GM18526 (cell line): ENCODE data around the gene CDH12.

Source experiments
- POLR2A ChIP-seq: IDR thresholded peaks from 3 replicates; pipeline ENCODE4 v1.6.1; 2011; ENCODE audit not compliant: insufficient read length; ENCODE audit errors: extremely low read depth

The CDH12 gene

DNA sequence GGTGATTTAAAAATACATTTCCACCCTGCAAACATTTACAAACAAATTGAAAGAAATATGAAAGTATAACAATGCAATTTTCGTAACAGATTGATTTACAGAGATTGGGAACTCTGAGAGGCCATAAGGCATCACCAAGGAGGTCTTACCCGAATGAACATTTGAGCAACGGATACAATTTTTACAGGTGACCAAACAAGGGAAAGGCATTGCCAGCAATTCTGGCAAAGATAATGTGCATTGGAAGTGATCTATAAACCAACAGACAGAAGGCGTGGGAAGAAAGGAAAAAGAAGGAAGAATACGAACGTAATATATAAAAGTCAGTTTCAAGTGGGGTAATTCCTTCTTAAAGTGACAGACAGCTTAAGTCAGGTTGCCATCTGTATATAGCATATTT lies 295.9 kb downstream of the CDH12 start:
- TF ChIP-seq POLR2A = no peak

- no peak for TF ChIP-seq POLR2A
These were observed 298.7 kb downstream of the CDH12 start for GRCh38 chr5:22554475-22554874.

DNA sequence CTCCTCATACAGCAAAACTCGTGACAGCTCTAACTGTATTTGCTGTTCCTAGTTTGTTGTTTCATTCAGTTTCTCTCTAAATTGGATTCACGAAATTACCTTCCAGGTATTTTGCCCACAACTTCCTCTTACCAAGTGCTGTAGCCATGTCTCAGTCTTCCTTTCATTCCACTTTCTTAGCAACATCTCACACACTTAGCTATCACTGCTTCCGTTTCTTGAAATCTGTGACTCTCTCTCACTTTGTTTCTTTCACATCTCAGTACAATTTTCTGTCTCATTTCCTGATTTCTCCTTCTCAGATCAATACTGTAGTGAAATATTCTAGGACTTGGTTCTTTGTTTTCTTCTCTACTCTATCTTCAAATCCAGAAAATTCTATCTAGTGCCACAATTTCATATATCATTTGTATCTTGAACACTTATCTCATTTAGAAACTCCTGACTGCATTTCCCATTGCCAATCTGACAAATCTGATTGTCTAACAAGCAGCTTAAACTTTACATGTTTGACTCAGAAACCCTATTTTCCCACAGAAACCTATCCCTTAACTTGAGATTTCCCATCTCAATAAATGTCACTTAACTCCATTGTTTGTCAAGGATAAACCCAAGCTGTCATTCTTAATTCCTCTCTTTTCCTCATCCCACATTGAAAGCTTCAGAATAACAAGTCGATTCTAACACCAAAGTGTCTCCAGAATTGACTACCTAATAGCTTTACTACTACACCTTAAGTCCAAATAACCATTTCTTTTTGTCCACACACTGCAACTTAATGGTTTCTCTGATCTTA lies 303.1 kb downstream of the CDH12 start:
- TF ChIP-seq POLR2A = no peak

- TF ChIP-seq POLR2A = no peak
These were observed 310.8 kb downstream of the CDH12 start for GRCh38 chr5:22542340-22542739.

GRCh38 chr5:22541037-22541436 lies 312.1 kb downstream of the CDH12 start:
- no peak for TF ChIP-seq POLR2A

DNA sequence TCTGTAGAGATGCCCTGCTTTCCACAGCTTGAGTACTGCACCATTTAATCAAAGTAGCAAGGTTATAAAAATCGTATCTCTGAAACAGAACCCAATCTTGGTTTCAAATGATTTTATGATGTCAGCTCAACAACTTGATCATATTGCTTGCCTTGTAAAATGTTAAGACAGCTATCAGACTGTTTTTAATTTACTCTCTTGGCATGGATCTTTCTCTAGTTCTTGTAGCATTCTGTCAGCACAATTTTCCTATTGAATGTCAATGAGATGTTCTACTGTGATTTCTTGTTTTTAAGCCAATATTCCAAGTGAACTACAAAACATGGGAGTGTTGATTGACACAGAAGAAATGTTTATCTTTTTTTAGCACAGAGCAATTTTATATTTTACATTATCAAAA lies 313.4 kb downstream of the CDH12 start:
- no peak for TF ChIP-seq POLR2A

- TF ChIP-seq POLR2A = no peak
These were observed 321.2 kb downstream of the CDH12 start for GRCh38 chr5:22531986-22532385.

DNA sequence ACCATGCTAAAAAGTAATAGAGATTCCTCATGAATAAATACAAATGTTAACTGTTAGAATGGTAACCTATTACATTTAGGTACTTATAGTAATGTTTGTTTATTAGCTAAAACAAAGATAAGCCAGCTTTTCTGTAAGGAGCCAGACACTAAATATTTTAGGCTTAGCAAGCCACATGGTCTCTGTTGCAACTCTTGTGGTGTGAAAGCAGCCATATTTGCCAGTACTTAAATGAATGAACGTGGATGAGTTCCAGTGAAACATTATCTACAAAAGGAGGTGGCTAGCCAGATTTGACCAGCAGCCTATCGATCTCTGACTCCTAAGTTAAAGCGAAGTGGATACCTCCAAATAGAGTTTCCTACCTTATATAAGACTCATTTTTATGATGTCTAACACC lies 331.6 kb downstream of the CDH12 start:
- TF ChIP-seq POLR2A = no peak

DNA sequence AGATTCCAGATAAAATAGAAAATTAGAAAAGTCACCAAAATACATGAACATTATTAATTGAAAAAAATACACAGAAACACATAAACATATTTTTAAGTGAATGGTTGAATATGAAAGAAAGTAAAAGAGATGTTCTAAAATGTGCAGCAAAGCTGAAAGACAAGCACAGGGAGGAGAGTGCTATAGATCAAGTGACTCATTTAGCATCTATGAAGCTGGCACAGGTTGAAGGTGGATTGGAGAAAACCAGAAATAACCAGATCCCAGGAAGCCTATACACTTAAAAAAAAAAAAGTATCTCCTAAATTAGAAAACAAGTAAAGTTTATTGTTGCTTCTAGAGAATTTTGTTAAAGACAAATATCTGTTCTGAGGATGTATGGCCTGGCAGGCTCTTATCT lies 338.9 kb downstream of the CDH12 start:
- no peak for TF ChIP-seq POLR2A

- TF ChIP-seq POLR2A = no peak
These were observed 347.3 kb downstream of the CDH12 start for GRCh38 chr5:22505891-22506290.

DNA sequence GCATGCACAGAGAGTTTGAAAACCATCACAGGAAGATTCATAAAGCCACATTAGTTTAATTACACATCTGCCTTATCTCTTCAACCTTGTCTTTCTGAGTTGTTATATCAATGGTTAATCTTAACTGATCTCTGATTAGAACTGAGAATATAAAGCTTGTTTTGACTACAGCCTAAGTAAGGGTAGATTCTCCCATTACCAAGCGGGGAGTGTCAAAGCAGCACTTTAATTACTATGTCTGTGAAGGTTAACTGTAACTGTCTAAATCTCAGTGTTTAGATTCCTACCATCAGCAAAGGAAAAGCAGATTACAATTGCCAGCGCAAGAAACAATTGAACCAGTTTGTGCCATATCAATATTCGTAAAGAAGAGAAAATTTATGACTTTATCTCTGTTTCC lies 348.7 kb downstream of the CDH12 start:
- TF ChIP-seq POLR2A = no peak

- no peak for TF ChIP-seq POLR2A
These were observed 352.6 kb downstream of the CDH12 start for GRCh38 chr5:22500556-22500955.

- TF ChIP-seq POLR2A = no peak
These were observed 356.5 kb downstream of the CDH12 start for GRCh38 chr5:22496666-22497065.

GRCh38 chr5:22495016-22495720 lies 358.0 kb downstream of the CDH12 start:
- no peak for TF ChIP-seq POLR2A

DNA sequence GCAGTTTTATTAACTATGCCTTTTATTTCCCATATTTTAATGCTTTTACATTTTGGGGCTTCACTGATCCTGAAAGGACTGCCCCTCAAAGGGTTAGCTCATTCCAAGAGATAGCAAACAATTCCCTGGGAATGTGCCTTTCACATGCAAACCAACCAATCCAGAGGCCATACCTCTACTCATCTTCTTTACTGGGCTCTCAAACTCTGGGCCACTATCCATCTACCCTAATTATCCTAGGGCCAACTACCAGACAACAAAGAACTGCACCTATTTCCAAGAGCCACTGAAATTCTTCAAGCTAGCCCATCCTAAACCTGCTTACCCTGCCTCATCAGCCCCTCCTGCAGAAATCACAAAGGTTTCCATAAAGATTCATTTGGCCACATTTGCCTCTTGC lies 364.7 kb downstream of the CDH12 start:
- TF ChIP-seq POLR2A = no peak

- no peak for TF ChIP-seq POLR2A
These were observed 372.8 kb downstream of the CDH12 start for GRCh38 chr5:22480305-22480704.

GRCh38 chr5:22473886-22474285 lies 379.3 kb downstream of the CDH12 start:
- no peak for TF ChIP-seq POLR2A
